PC-3 (cell line): ENCODE measurements around the gene SOX10. TPM values are rescaled to one million over a fixed set of nuclear protein-coding genes. Genes with fewer than 3 reads are reported as not detected.

Source experiments
- ATAC-seq: fragments of 200-7000 bp; cut with Tn5 transposase; 2 replicates; pipeline ENCODE4 v1.9.1; 2020; ENCODE audit warnings: mild to moderate bottlenecking, moderate library complexity
- BruUV-seq: library from RNA; stranded (reverse); fragments of 400-500 nt; replicated peaks from 2 replicates; lab custom pipeline; 2021; lab: Mats Ljungman, UMichigan
- CTCF ChIA-PET: fragments of 300-600 bp; sonication (Branson Sonifier 250); formaldehyde crosslinking; loops from one replicate; lab custom pipeline; 2022; ENCODE audit warnings: antibody characterized with exemption; lab: Charles Lee
- POLR2A ChIA-PET: fragments of 300-600 bp; sonication (Branson Sonifier 250); formaldehyde crosslinking; loops from one replicate; lab custom pipeline; 2022; ENCODE audit warnings: antibody characterized with exemption; ENCODE audit not compliant: unreplicated experiment; lab: Charles Lee
- DNase-seq: peaks from one replicate; pipeline ENCODE4 v3.0.0-alpha.2; 2015
- H2AFZ ChIP-seq: fragments of 300-600 bp; sonication (generic); 2 replicates; pipeline ENCODE4 v1.6.0; 2016; ENCODE audit warnings: antibody characterized with exemption, low read length
- H3F3A ChIP-seq: fragments of 300-600 bp; sonication (generic); one replicate; pipeline ENCODE4 v1.6.0; 2017; ENCODE audit warnings: antibody characterized with exemption, low read length, control low read depth, mild to moderate bottlenecking; ENCODE audit not compliant: unreplicated experiment
- H3K27ac ChIP-seq: fragments of 300-600 bp; sonication (generic); 2 replicates; pipeline ENCODE4 v1.5.1; 2016; ENCODE audit warnings: mild to moderate bottlenecking, low read length
- H3K27me3 ChIP-seq: fragments of 300-600 bp; sonication (generic); 2 replicates; pipeline ENCODE4 v1.6.1; 2016; ENCODE audit warnings: low read length, mixed read lengths
- H3K36me3 ChIP-seq: fragments of 300-600 bp; sonication (generic); 2 replicates; pipeline ENCODE4 v1.6.1; 2016; ENCODE audit warnings: low read depth, mixed run types, low read length, mixed read lengths
- H3K4me1 ChIP-seq: fragments of 300-600 bp; sonication (generic); 2 replicates; pipeline ENCODE4 v1.5.1; 2016; ENCODE audit warnings: low read length; ENCODE audit not compliant: insufficient read depth
- H3K4me2 ChIP-seq: fragments of 300-600 bp; sonication (generic); 2 replicates; pipeline ENCODE4 v1.6.0; 2016; ENCODE audit warnings: low read length
- H3K4me3 ChIP-seq: fragments of 300-600 bp; sonication (generic); 2 replicates; pipeline ENCODE4 v1.5.1; 2016; ENCODE audit warnings: mild to moderate bottlenecking, low read length, mixed read lengths
- H3K79me2 ChIP-seq: fragments of 300-600 bp; sonication (generic); 2 replicates; pipeline ENCODE4 v1.6.1; 2017; ENCODE audit warnings: low read length, mixed read lengths
- H3K9ac ChIP-seq: fragments of 300-600 bp; sonication (generic); 2 replicates; pipeline ENCODE4 v1.6.0; 2016; ENCODE audit warnings: mild to moderate bottlenecking, low read length
- H3K9me2 ChIP-seq: fragments of 300-600 bp; sonication (generic); replicated peaks from 2 replicates; pipeline ENCODE4 v1.6.1; 2016; ENCODE audit warnings: mixed run types, low read length, mixed read lengths
- H3K9me3 ChIP-seq: fragments of 300-600 bp; sonication (generic); 2 replicates; pipeline ENCODE4 v1.6.1; 2016; ENCODE audit warnings: low read length, mixed read lengths
- H4K20me1 ChIP-seq: fragments of 300-600 bp; sonication (generic); 2 replicates; pipeline ENCODE4 v1.6.1; 2016; ENCODE audit warnings: low read length, mixed read lengths
- EZH2 ChIP-seq: fragments of 300-600 bp; sonication (generic); IDR thresholded peaks from one replicate; pipeline ENCODE4 v1.6.1; 2017; ENCODE audit warnings: antibody characterized with exemption, mild to moderate bottlenecking, low read length; ENCODE audit not compliant: unreplicated experiment
- EZH2phosphoT487 ChIP-seq: fragments of 300-600 bp; sonication (generic); IDR thresholded peaks from 2 replicates; pipeline ENCODE4 v1.6.1; 2018; ENCODE audit warnings: mild to moderate bottlenecking, antibody characterized with exemption, low read length, borderline replicate concordance
- intact Hi-C: fragments of 100-400 bp; cut with micrococcal nuclease; formaldehyde crosslinking; loops from 2 replicates; pipeline ENCODE4 v1.9.0; 2023
- total RNA-seq: library from RNA; depleted of rRNA; stranded (reverse); fragments of >200 nt; gene quantifications from 2 replicates; pipeline ENCODE4 v1.2.3, GENCODE V29; 2014
- TF ChIP-seq, protein P1 (sequence below): fragments of 300-600 bp; sonication (generic); conservative IDR thresholded peaks from 2 replicates; pipeline ENCODE4 v1.5.1; 2017; ENCODE audit warnings: antibody characterized with exemption, low read depth, mild to moderate bottlenecking, low read length

The SOX10 gene
- total RNA-seq, 1 experiment from 2014 or later: 1.1 TPM

DNA sequence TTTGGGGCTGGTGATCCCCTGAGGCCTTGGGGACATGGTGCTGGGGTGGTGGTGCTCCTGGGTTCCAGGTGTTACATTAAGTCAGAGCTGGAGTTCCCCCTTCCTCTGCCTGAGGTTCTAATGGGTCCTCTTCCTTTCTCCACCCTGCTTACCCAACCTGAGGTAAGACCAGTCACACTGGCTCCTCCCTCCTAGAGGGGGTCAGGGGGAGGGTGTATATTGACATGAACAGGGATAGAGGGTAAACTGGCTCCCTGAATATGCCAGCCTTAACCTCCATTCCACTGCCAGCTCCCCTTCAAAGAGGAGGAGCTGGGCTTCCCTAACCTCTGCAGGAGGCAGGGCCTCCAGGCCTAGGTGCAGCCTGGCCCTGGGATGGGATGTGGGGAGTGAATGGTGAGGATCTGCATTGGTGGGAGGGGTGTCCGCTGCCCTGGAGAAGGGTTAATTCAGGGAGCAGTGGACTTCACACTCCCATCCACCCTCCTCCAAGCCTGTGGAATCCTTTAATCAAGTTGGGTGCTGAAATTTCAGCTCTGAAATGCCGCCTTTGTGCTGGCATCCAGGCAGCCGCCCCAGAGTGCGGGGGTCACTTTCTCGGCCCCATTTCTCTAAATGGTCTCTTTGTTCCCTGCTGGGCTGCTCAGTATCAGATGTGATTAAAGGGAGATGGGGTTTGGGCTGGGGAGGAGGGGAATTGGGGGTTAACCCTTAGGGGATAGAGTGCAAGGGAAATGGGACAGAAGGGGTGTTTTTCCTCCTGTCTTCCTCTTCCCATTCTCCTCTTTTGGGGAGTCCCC lies 15.7 kb downstream of the SOX10 start:
- Histone ChIP-seq H3K79me2 (no peaks in the 10 kb centered on the region), H3K36me3 (peaks cover 13% of the 10 kb centered on the region), H3K9ac (no peak overlapping the region), H3K9me3 (no peaks in the 10 kb centered on the region), H3K4me1 (no peaks in the 10 kb centered on the region), H3F3A (no peaks in the 10 kb centered on the region), H2AFZ (no peak overlapping the region), H3K9me2 (no peaks in the 10 kb centered on the region), H3K4me2 (no peak overlapping the region), H3K27me3 (no peaks in the 10 kb centered on the region), H3K27ac (no peak overlapping the region), H3K4me3 (no peak overlapping the region), H4K20me1 (no peaks in the 10 kb centered on the region)
- intact Hi-C loops: no loop called here
- ChIA-PET CTCF (no interaction called here), POLR2A (no interaction called here)
- TF ChIP-seq EZH2: no peak
- TF ChIP-seq EZH2phosphoT487: no peak
- TF ChIP-seq, protein P1, sequence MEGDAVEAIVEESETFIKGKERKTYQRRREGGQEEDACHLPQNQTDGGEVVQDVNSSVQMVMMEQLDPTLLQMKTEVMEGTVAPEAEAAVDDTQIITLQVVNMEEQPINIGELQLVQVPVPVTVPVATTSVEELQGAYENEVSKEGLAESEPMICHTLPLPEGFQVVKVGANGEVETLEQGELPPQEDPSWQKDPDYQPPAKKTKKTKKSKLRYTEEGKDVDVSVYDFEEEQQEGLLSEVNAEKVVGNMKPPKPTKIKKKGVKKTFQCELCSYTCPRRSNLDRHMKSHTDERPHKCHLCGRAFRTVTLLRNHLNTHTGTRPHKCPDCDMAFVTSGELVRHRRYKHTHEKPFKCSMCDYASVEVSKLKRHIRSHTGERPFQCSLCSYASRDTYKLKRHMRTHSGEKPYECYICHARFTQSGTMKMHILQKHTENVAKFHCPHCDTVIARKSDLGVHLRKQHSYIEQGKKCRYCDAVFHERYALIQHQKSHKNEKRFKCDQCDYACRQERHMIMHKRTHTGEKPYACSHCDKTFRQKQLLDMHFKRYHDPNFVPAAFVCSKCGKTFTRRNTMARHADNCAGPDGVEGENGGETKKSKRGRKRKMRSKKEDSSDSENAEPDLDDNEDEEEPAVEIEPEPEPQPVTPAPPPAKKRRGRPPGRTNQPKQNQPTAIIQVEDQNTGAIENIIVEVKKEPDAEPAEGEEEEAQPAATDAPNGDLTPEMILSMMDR: no peak
- ATAC-seq: no peak
- no peak for DNase-seq
- no TSS peak for BruUV-seq

DNA sequence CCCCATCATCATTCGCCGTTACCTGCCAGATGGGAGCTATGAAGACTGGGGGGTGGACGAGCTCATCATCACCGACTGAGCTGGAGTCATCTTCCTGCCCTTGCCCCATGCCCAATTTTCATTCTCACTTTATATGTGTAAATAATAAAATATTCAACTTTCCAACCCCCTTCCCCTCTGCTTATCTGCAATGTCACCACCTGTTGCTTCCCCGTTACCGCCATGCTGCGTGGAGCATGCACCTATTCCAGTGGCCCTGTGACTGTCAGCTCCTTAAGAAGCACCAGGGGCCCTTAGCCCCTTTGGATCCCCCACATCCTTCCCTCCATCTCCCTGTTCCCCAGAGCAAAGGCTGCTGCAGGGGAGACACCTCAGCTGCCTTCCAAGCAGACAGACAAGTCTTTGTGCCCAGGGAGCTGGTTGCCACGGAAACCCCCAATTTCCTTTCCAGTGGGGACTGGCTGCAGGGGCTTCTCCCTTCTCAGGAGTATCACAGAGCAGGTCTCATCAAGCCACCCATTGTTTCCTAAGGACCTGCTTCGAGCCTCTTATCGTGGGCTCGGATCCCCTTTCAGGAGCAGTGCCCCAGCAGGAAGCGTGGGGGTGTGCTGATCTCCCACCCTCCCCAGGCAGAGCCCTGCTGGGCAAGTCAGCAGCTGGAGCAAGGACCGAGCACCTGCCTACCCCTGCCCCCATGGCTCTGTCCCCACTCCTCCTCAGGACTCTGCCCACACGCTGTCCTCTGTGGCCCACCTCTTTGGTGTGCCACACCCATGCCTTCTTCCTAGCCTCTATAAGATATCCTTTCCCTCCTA lies 16.5 kb downstream of the SOX10 start:
- Histone ChIP-seq H3K9me3 (no peaks in the 10 kb centered on the region), H3K9me2 (no peaks in the 10 kb centered on the region), H3K4me3 (no peak overlapping the region), H2AFZ (no peak overlapping the region), H3K4me1 (no peaks in the 10 kb centered on the region), H3K36me3 (peaks cover 13% of the 10 kb centered on the region), H3K9ac (no peak overlapping the region), H3K4me2 (no peak overlapping the region), H3K27me3 (no peaks in the 10 kb centered on the region), H3K27ac (no peak overlapping the region), H3F3A (no peaks in the 10 kb centered on the region), H3K79me2 (no peaks in the 10 kb centered on the region), H4K20me1 (no peaks in the 10 kb centered on the region)
- intact Hi-C loops: no loop called here
- DNase-seq (no peak), ATAC-seq (no peak)
- TF ChIP-seq EZH2phosphoT487 (no peak), EZH2 (no peak)
- TF ChIP-seq, protein P1: no peak
- ChIA-PET CTCF (no interaction called here), POLR2A (no interaction called here)
- BruUV-seq: no TSS peak

DNA sequence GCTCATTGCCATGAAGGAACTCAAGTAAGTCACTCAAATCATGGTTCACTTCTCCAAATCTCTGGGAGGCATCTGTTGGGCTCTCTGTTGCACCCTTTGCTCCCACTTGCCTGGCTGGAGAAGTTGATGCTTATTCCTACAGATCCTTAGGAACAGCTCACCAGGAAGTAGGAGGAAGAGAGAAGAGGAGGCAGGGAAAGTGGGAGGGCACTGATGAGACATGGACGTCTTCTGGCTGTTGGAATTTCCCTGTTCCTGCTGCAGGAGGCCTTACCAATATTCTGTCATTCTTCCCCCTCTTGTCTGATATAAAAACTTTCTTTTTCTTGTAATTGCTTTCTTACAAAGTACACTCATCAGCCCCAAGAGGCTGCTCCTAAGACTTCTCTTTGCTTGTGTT lies 17.2 kb downstream of the SOX10 start:
- ChIA-PET POLR2A (no interaction called here), CTCF (no interaction called here)
- H3K4me1 ChIP-seq: no peaks in the 10 kb centered on the region
- no peaks in the 10 kb centered on the region for H3K27me3 ChIP-seq
- no peak overlapping the region for H3K27ac ChIP-seq
- ATAC-seq: no peak
- BruUV-seq: no TSS peak
- intact Hi-C loops: no loop called here
- H3K4me3 ChIP-seq: no peak overlapping the region
- no peaks in the 10 kb centered on the region for H4K20me1 ChIP-seq
- H3K79me2 ChIP-seq: no peaks in the 10 kb centered on the region
- H2AFZ ChIP-seq: no peak overlapping the region
- H3K9ac ChIP-seq: no peak overlapping the region
- H3K9me2 ChIP-seq: no peaks in the 10 kb centered on the region
- TF ChIP-seq EZH2phosphoT487 (no peak), EZH2 (no peak)
- TF ChIP-seq, protein P1: no peak
- DNase-seq: no peak
- H3K4me2 ChIP-seq: no peak overlapping the region
- no peaks in the 10 kb centered on the region for H3F3A ChIP-seq
- no peaks in the 10 kb centered on the region for H3K9me3 ChIP-seq
- H3K36me3 ChIP-seq: peaks cover 15% of the 10 kb centered on the region
